HepG2 (cell line): Measurements from ENCODE around the gene MEIS1. TPM values are rescaled to one million over a fixed set of nuclear protein-coding genes. Genes with fewer than 3 reads are reported as not detected.
A peak's percentile ranks its signal among the peaks of the same experiment; 100 is the strongest.

ENCODE experiments used
- ATAC-seq: fragments of 200-7000 bp; cut with Tn5 transposase; 3 replicates; pipeline ENCODE4 v1.9.1; 2020; ENCODE audit warnings: mild to moderate bottlenecking, moderate library complexity
- BruUV-seq: library from RNA; stranded (reverse); fragments of 400-500 nt; replicated peaks from 2 replicates; lab custom pipeline; 2021; lab: Mats Ljungman, UMichigan
- CTCF ChIA-PET: fragments of 300-600 bp; formaldehyde crosslinking; extraction: SDS; loops from one replicate; lab custom pipeline; 2021; ENCODE audit warnings: low total read pairs, inconsistent platforms, low intra/inter-chr PET ratio; lab: Yijun Ruan, JAX
- POLR2A ChIA-PET: fragments of 350-600 bp; sonication (Branson Sonifier 250); formaldehyde crosslinking; loops from one replicate; lab custom pipeline; 2020; ENCODE audit warnings: antibody characterized with exemption, inconsistent platforms; lab: Yijun Ruan, JAX
- DNase-seq: peaks from one replicate; pipeline ENCODE4 v3.0.0-alpha.2; 2015; ENCODE audit warnings: low spot score
- FAIRE-seq: peaks from 3 replicates; lab custom pipeline; 2011; peaks lifted over from hg19 to GRCh38; lab: Jason Lieb, UNC
- H2AFZ ChIP-seq: one replicate; pipeline ENCODE4 v1.6.1; 2011; ENCODE audit warnings: low read length, inconsistent platforms
- H3K27ac ChIP-seq: fragments of 300-600 bp; 3 replicates; pipeline ENCODE4 v1.8.0; 2011; ENCODE audit warnings: mixed run types, mild to moderate bottlenecking, mixed read lengths, low read length, inconsistent platforms; ENCODE audit not compliant: insufficient read depth; ENCODE audit errors: extremely low read length
- H3K27me3 ChIP-seq, 2 experiments: fragments of 200-600 bp in 1 of 2; 2 replicates in 1 of 2; 3 replicates in 1 of 2; pipeline versions ENCODE4 v1.6.0 to v1.8.0; 2011; ENCODE audit warnings: low read length in 2 of 2, mild to moderate bottlenecking in 2 of 2, moderate library complexity in 2 of 2, inconsistent platforms in 1 of 2; ENCODE audit not compliant: insufficient read depth in 2 of 2, control insufficient read depth in 1 of 2
- H3K36me3 ChIP-seq, 2 experiments: fragments of 200-600 bp in 1 of 2; replicated peaks in 1 of 2; 2 replicates in 1 of 2; 3 replicates in 1 of 2; pipeline versions ENCODE4 v1.5.1 to v1.8.0; 2011; ENCODE audit warnings: low read length in 2 of 2, inconsistent platforms in 1 of 2; ENCODE audit not compliant: insufficient read depth in 2 of 2, control insufficient read depth in 1 of 2
- H3K4me1 ChIP-seq: 2 replicates; pipeline ENCODE4 v1.5.1; 2012; ENCODE audit warnings: low read length, inconsistent platforms; ENCODE audit not compliant: insufficient read depth
- H3K4me2 ChIP-seq: 2 replicates; pipeline ENCODE4 v1.6.0; 2011; ENCODE audit warnings: low read depth, low read length, inconsistent platforms
- H3K4me3 ChIP-seq, 3 experiments: fragments of 200-600 bp in 1 of 3; sonication (generic), shearing (Covaris generic) in 1 of 3; replicated peaks in 1 of 3; 2 replicates each; pipeline ENCODE4 v1.5.1; 2011 to 2016; ENCODE audit warnings: low read length in 3 of 3, inconsistent platforms in 2 of 3, low read depth in 2 of 3, mild to moderate bottlenecking in 2 of 3, control low read depth in 1 of 3, mixed read lengths in 1 of 3; ENCODE audit not compliant: insufficient read depth in 1 of 3
- H3K79me2 ChIP-seq: one replicate; pipeline ENCODE4 v1.6.1; 2011; ENCODE audit warnings: low read length, inconsistent platforms; ENCODE audit not compliant: insufficient read depth
- H3K9ac ChIP-seq: 2 replicates; pipeline ENCODE4 v1.6.0; 2011; ENCODE audit warnings: mild to moderate bottlenecking, low read depth, low read length, inconsistent platforms; ENCODE audit not compliant: insufficient read depth
- H3K9me3 ChIP-seq: 2 replicates; pipeline ENCODE4 v1.5.1; 2012; ENCODE audit warnings: mild to moderate bottlenecking, low read length
- H4K20me1 ChIP-seq: 2 replicates; pipeline ENCODE4 v1.6.0; 2011; ENCODE audit warnings: inconsistent platforms, mild to moderate bottlenecking, low read length, moderate library complexity; ENCODE audit not compliant: insufficient read depth
- CEBPB ChIP-seq: IDR thresholded peaks from 2 replicates; pipeline ENCODE4 v1.6.1; 2011; ENCODE audit warnings: low read depth, low read length, improper control_type of control experiment, borderline replicate concordance
- CEBPG ChIP-seq: IDR thresholded peaks from 2 replicates; pipeline ENCODE4 v1.6.1; 2016
- ELF1 ChIP-seq: sonication (generic); formaldehyde crosslinking; IDR thresholded peaks from 2 replicates; pipeline ENCODE4 v1.4.0; 2020; ENCODE audit warnings: missing genetic modification reagents
- FOXK2 ChIP-seq: fragments of 450-650 bp; IDR thresholded peaks from 2 replicates; pipeline ENCODE4 v1.6.1; 2016
- GATAD2A ChIP-seq: IDR thresholded peaks from 2 replicates; pipeline ENCODE4 v1.6.1; 2016
- KLF13 ChIP-seq: sonication (generic); formaldehyde crosslinking; IDR thresholded peaks from 2 replicates; pipeline ENCODE4 v1.4.0; 2020; ENCODE audit warnings: mild to moderate bottlenecking, missing genetic modification reagents
- NFIC ChIP-seq: IDR thresholded peaks from 2 replicates; pipeline ENCODE4 v1.6.1; 2012; ENCODE audit warnings: mild to moderate bottlenecking, low read length, inconsistent platforms
- SOX5 ChIP-seq: IDR thresholded peaks from 2 replicates; pipeline ENCODE4 v1.6.1; 2016; ENCODE audit warnings: borderline replicate concordance
- SRSF4 ChIP-seq: fragments of 200-400 bp; formaldehyde crosslinking; IDR thresholded peaks from one replicate; pipeline ENCODE4 v1.6.1; 2018; ENCODE audit warnings: mild to moderate bottlenecking, low read depth, low read length, moderate library complexity; ENCODE audit not compliant: poor library complexity, severe bottlenecking
- THAP11 ChIP-seq: IDR thresholded peaks from 2 replicates; pipeline ENCODE4 v1.6.1; 2016; ENCODE audit warnings: missing biosample characterization, missing genetic modification reagents
- ZFP36L1 ChIP-seq: sonication (generic); formaldehyde crosslinking; IDR thresholded peaks from 2 replicates; pipeline ENCODE4 v1.8.0; 2022; ENCODE audit warnings: mild to moderate bottlenecking, missing genetic modification reagents, moderate library complexity
- ZNF329 ChIP-seq: sonication (generic); formaldehyde crosslinking; IDR thresholded peaks from 2 replicates; pipeline ENCODE4 v1.9.0; 2021; ENCODE audit warnings: low read depth, mild to moderate bottlenecking, missing genetic modification reagents
- ZNF350 ChIP-seq: sonication (generic); formaldehyde crosslinking; IDR thresholded peaks from 2 replicates; pipeline ENCODE4 v1.4.0; 2020; ENCODE audit warnings: mild to moderate bottlenecking, low read depth, missing genetic modification reagents, borderline replicate concordance
- ZNF468 ChIP-seq: sonication (generic); formaldehyde crosslinking; IDR thresholded peaks from 2 replicates; pipeline ENCODE4 v1.8.0; 2022; ENCODE audit warnings: mild to moderate bottlenecking, moderate library complexity, missing genetic modification reagents
- ZNF788 ChIP-seq: sonication (generic); formaldehyde crosslinking; IDR thresholded peaks from 2 replicates; pipeline ENCODE4 v1.5.0; 2020; ENCODE audit warnings: mild to moderate bottlenecking, missing genetic modification reagents, borderline replicate concordance
- ZSCAN21 ChIP-seq: sonication (generic); formaldehyde crosslinking; IDR thresholded peaks from 2 replicates; pipeline ENCODE4 v1.8.0; 2022; ENCODE audit warnings: mild to moderate bottlenecking, missing genetic modification reagents, moderate library complexity, borderline replicate concordance
- WGBS: methylation state at CpG from one replicate; pipeline ENCODE4 v1.1.6; 2017; ENCODE audit warnings: low lambda C conversion rate; 5-methylcytosine and 5-hydroxymethylcytosine counted together
- in situ Hi-C: cut with HindIII; loops from 2 replicates; pipeline ENCODE4 v1.10.0; 2017; ENCODE audit warnings: low pct_unique_long_range_greater_than_20kb; ENCODE audit not compliant: extremely low pct_ligation_motif_present
- intact Hi-C: fragments of 100-400 bp; cut with micrococcal nuclease; formaldehyde crosslinking; loops from one replicate; pipeline ENCODE4 v1.10.0; 2022; ENCODE audit not compliant: unreplicated experiment
- polyA plus RNA-seq, 8 experiments: library from polyadenylated mRNA; depleted of rRNA in 3 of 8; stranded (reverse) in 7 of 8; unstranded in 1 of 8; fragments of >200 nt; fragmentation: Illumina TruSeq in 4 of 8; extraction: Trizol in 4 of 8; gene quantifications; 2 replicates each; pipeline versions ENCODE4 v1.2.1 to v1.2.3, GENCODE V29; 2011 to 2016; ENCODE audit warnings: low read depth in 4 of 8, missing spikeins in 1 of 8, mixed read lengths in 1 of 8; ENCODE audit not compliant: insufficient read depth in 1 of 8
- total RNA-seq, 5 experiments: library from RNA; depleted of rRNA; stranded (reverse); fragments of >200 nt; fragmentation: Illumina TruSeq; extraction: Trizol; gene quantifications; 2 replicates each; pipeline ENCODE4 v1.2.3, GENCODE V29; 2016; ENCODE audit warnings: low read depth in 1 of 5

Gene MEIS1
- total and polyA plus RNA-seq, 2 of the 13 experiments (the other 11 are each of a cell fraction or from before 2014, with no cell fraction given), result 3.8 to 6.0 TPM

GRCh38 chr2:66431846-66432587, 2.9 kb upstream of the MEIS1 start:
- no peak for FAIRE-seq

GRCh38 chr2:66432801-66433694, 1.9 kb upstream of the MEIS1 start:
- peak overlapping the region; percentile 71 to 93 (median 85) for H3K4me3 ChIP-seq
- H3K4me2 ChIP-seq, result peak overlapping the region; percentile 99
- no peak overlapping the region for H3K27ac ChIP-seq
- DNase-seq, result peak; percentile 89
- no peaks in the 10 kb centered on the region for H3K9me3 ChIP-seq
- peaks cover 0 to 11% of the 10 kb centered on the region in 2 experiments; a peak in 3 of 5 replicates for H3K27me3 ChIP-seq
- CTCF ChIA-PET, result no interaction called here
- POLR2A ChIA-PET, result interaction anchor here (1.0 to 1.6 kb wide), 5 partner anchors 137 to 1819 kb away, joined by 3 to 5 read pairs (median 3); partner anchors contain the start of genes C1D and PPP3R1
- H3K79me2 ChIP-seq, result no peaks in the 10 kb centered on the region
- H3K9ac ChIP-seq, result peak overlapping the region; percentile 66
- no TSS peak for BruUV-seq
- in situ Hi-C loops (loop anchor here (5.0 to 25.0 kb wide), 6 partner anchors 144 to 1604 kb away; no protein-coding TSS in a partner anchor), intact Hi-C loops (loop anchor here (5.0 kb wide), 1 partner anchor 964 kb away; the partner anchor contains the start of gene ETAA1)
- H2AFZ ChIP-seq, result peak overlapping the region; percentile 90
- H3K36me3 ChIP-seq, result no peaks in the 10 kb centered on the region
- H3K4me1 ChIP-seq, result peaks cover 19% of the 10 kb centered on the region
- no peaks in the 10 kb centered on the region for H4K20me1 ChIP-seq
- peak; percentile 69 for FAIRE-seq
- peak; percentile 76 for ATAC-seq
- 6% methylated on average over 45 of the region's 51 CpGs for WGBS
- TF ChIP-seq ELF1 (CRISPR knock-in tag) (peak; percentile 78), KLF13 (0 out of 2 replicates have a peak, but pooled peaks have one; percentile 46), FOXK2 (peak; percentile 49), GATAD2A (CRISPR knock-in tag) (peak; percentile 67), ZNF350 (peak; percentile 61; the same call in 1 of the 2 replicates), SOX5 (CRISPR knock-in tag) (peak; percentile 59; the same call in 1 of the 2 replicates), ZFP36L1 (CRISPR knock-in tag) (no peak), ZSCAN21 (CRISPR knock-in tag) (peak; percentile 69), ZNF788 (CRISPR knock-in tag) (peak; percentile 74; the same call in 1 of the 2 replicates), NFIC (0 out of 2 replicates have a peak, but pooled peaks have one; percentile 22), SRSF4 (no peak)

More at GRCh38 chr2:66431846-66432587, 2.9 kb upstream of the MEIS1 start:
- Histone ChIP-seq H3K27me3 (peaks cover 0 to 14% of the 10 kb centered on the region in 2 experiments; a peak in 3 of 5 replicates), H3K79me2 (no peaks in the 10 kb centered on the region), H3K4me1 (peaks cover 27% of the 10 kb centered on the region), H3K27ac (no peak overlapping the region), H3K36me3 (no peaks in the 10 kb centered on the region), H3K9ac (no peak overlapping the region), H3K4me3 (no peak overlapping the region; a peak in 1 of 6 replicates), H4K20me1 (no peaks in the 10 kb centered on the region), H2AFZ (no peak overlapping the region), H3K9me3 (no peaks in the 10 kb centered on the region)
- intact Hi-C loops (loop anchor here (5.0 kb wide), 1 partner anchor 965 kb away; the partner anchor contains the start of gene ETAA1), in situ Hi-C loops (loop anchor here (5.0 to 25.0 kb wide), 6 partner anchors 145 to 1605 kb away; no protein-coding TSS in a partner anchor)
- BruUV-seq, result no TSS peak
- CTCF ChIA-PET, result interaction anchor here (4.0 kb wide), 1 partner anchor 144 kb away, joined by 23 read pairs; no protein-coding TSS in a partner anchor
- ATAC-seq, result no peak
- 65% methylated on average over 39 of the region's 39 CpGs for WGBS
- POLR2A ChIA-PET, result no interaction called here
- DNase-seq, result no peak
- no peak for TF ChIP-seq ZNF468
- TF ChIP-seq CEBPG, result peak; percentile 45; the same call in 1 of the 2 replicates
- TF ChIP-seq ZNF329, result no peak
- no peak for TF ChIP-seq THAP11 (CRISPR knock-in tag)
- TF ChIP-seq CEBPB, result peak; percentile 94
- TF ChIP-seq, all 625 proteins: peak for 2
- H3K4me2 ChIP-seq, result peak overlapping the region; percentile 99
